ENCODE results near the gene DGAT2L6. TPM values are rescaled to one million over a fixed set of nuclear protein-coding genes. Genes with fewer than 3 reads are reported as not detected.

The DGAT2L6 gene
- total and polyA plus RNA-seq, 10 of the 15 experiments (the other 5 are each of a cell fraction or from before 2014, with no cell fraction given) = 0.08 to 0.58 (median 0.31) TPM; not detected in 3

DNA sequence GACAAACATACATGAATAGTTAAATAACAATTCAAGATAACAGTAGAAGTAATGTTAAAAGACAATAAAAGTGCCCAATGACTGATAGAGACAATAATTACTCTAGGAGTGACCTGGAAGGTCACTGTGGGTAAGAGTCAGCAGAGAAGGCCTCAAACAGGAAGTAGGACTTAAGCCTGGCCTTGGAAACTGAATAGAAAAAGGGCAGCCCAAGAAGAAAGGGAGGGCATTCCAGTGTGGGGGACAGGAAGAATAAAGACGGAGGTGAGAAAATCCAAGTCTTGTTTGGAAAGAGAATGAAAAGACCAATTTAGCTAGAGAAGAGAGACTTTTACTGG lies 76.7 kb downstream of the DGAT2L6 start (continued):
- TF ChIP-seq, protein P1, sequence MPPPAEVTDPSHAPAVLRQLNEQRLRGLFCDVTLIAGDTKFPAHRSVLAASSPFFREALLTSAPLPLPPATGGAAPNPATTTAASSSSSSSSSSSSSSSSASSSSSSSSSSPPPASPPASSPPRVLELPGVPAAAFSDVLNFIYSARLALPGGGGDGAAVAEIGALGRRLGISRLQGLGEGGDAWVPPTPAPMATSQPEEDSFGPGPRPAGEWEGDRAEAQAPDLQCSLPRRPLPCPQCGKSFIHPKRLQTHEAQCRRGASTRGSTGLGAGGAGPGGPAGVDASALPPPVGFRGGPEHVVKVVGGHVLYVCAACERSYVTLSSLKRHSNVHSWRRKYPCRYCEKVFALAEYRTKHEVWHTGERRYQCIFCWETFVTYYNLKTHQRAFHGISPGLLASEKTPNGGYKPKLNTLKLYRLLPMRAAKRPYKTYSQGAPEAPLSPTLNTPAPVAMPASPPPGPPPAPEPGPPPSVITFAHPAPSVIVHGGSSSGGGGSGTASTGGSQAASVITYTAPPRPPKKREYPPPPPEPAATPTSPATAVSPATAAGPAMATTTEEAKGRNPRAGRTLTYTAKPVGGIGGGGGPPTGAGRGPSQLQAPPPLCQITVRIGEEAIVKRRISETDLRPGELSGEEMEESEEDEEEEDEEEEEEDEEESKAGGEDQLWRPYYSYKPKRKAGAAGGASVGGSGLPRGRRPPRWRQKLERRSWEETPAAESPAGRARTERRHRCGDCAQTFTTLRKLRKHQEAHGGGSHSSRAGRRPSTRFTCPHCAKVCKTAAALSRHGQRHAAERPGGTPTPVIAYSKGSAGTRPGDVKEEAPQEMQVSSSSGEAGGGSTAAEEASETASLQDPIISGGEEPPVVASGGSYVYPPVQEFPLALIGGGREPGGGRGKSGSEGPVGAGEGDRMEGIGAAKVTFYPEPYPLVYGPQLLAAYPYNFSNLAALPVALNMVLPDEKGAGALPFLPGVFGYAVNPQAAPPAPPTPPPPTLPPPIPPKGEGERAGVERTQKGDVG (CRISPR knock-in tag; IDR thresholded peaks at IDR 0.05) = no peak
- TF ChIP-seq NR2F1 (conservative IDR thresholded peaks at IDR 0.05) = no peak

DNA sequence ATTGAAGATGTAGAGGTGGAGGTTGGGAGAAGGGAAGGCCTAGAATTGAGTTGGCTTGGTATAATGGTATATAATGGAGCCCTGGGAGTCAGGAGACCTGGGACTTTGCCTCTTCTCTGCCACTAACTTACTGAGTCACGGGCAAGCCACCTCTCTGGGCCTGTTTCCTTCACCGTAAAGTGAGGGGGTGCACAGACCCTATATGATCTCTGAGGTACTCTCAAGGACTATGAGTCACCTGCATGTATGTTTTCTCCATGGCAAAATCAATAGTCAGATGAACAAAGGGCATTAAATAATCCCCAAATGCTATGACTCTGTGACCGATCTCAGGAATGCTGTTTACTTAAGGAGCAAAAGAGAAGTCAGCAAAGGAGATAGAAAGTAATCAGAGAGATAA lies 77.6 kb downstream of the DGAT2L6 start:
- ATAC-seq = no peak
- intact Hi-C loops (cut with micrococcal nuclease; ENCODE audit: unreplicated experiment) = no loop called here
- RAD21 ChIA-PET (ENCODE audit: unreplicated experiment) = no interaction called here
- no peaks in the 10 kb centered on the region for H3K79me2 ChIP-seq (ENCODE audit: control insufficient read depth, insufficient read depth, low read length)
- no peaks in the 10 kb centered on the region for H3K36me3 ChIP-seq (ENCODE audit: control insufficient read depth in 2 of 2, insufficient read depth in 2 of 2, low read length in 1 of 2)
- no peak overlapping the region for H3K4me2 ChIP-seq (ENCODE audit: control insufficient read depth, insufficient read depth)
- WGBS (ENCODE audit: insufficient coverage, insufficient replicate concordance, low lambda C conversion rate, missing lambda C conversion rate) = 69% methylated on average over 3 of the region's 3 CpGs
- CTCF ChIA-PET = no interaction called here
- no peak overlapping the region for H3K27ac ChIP-seq (ENCODE audit: control insufficient read depth, insufficient read depth)
- H4K20me1 ChIP-seq (ENCODE audit: control insufficient read depth, insufficient read depth) = no peaks in the 10 kb centered on the region
- no peak overlapping the region for H3K4me3 ChIP-seq
- no peak for FAIRE-seq
- H3K4me1 ChIP-seq (ENCODE audit: control insufficient read depth, insufficient read depth, low read length) = no peaks in the 10 kb centered on the region
- H2AFZ ChIP-seq (ENCODE audit: control insufficient read depth, low read depth, low read length) = no peak overlapping the region
- in situ Hi-C loops (cut with MboI) = no loop called here
- POLR2A ChIA-PET = no interaction called here
- no TSS peak for BruUV-seq (replicated peaks)
- no peaks in the 10 kb centered on the region for H3K27me3 ChIP-seq (replicated peaks in 1 of 2; ENCODE audit: control insufficient read depth in 2 of 2, insufficient read depth in 2 of 2, low read length in 1 of 2)
- H3K9me3 ChIP-seq (replicated peaks; ENCODE audit: control insufficient read depth, insufficient read depth, low read length) = no peaks in the 10 kb centered on the region
- H3K9ac ChIP-seq (ENCODE audit: control insufficient read depth, insufficient read depth, low read length) = no peak overlapping the region
- DNase-seq (ENCODE audit: low read depth, low spot score) = no peak
- TF ChIP-seq RAD51 (IDR thresholded peaks at IDR 0.05) (no peak), TCF7 (IDR thresholded peaks at IDR 0.05; ENCODE audit: borderline replicate concordance) (no peak), FOS (IDR thresholded peaks at IDR 0.05; ENCODE audit: borderline replicate concordance, extremely low read depth, insufficient read length) (no peak), EP300 (IDR thresholded peaks at IDR 0.05; ENCODE audit: borderline replicate concordance in 1 of 2, control insufficient read depth in 1 of 2, low read depth in 2 of 2, low read length in 2 of 2) (no peak), ZNF217 (IDR thresholded peaks at IDR 0.05) (no peak), CBX5 (IDR thresholded peaks at IDR 0.05; ENCODE audit: low read depth) (no peak), SP1 (IDR thresholded peaks at IDR 0.05; ENCODE audit: low read depth, low read length) (no peak), POLR2A (IDR thresholded peaks at IDR 0.05; ENCODE audit: low read depth, low read length) (no peak)
- SMC1A ChIA-PET (ENCODE audit: uncharacterized antibody, unreplicated experiment) = no interaction called here

Small RNA genes within 50 kb of the gene (small RNA-seq; reads per million reads assigned to genes)
- 0.35 reads per million for gene RNA5SP507

Other genes with a start within 250 kb of the DGAT2L6 start
Only the 7 nearest of the 10 such genes appear.
- gene IGBP1, start 44.0 kb upstream of the DGAT2L6 start, total RNA-seq (2014; rRNA removed) = 52.4 and 58.4 TPM in 2 replicates
- gene IGBP1, start 44.0 kb upstream of the DGAT2L6 start, total RNA-seq (2014; rRNA removed; fragmentation: Illumina TruSeq; extraction: Trizol) = 59.1 and 62.0 TPM in 2 replicates
- gene IGBP1, start 44.0 kb upstream of the DGAT2L6 start, total RNA-seq (2021) = 54.9 and 55.2 TPM in 2 replicates
- gene IGBP1, start 44.0 kb upstream of the DGAT2L6 start, polyA plus RNA-seq (2011; rRNA removed) = 120 and 140 TPM in 2 replicates
- gene IGBP1, start 44.0 kb upstream of the DGAT2L6 start, polyA plus RNA-seq (2014; fragmentation: Illumina TruSeq; extraction: Trizol) = 76.5 and 100 TPM in 2 replicates
- gene IGBP1, start 44.0 kb upstream of the DGAT2L6 start, polyA plus RNA-seq (2014; fragmentation: Nextera tagmentation; extraction: Ambion mirVana) = 10 to 100 TPM; 75.8 to 99.3 TPM
- 49.6 and 55.3 TPM in 2 replicates for gene IGBP1, start 44.0 kb upstream of the DGAT2L6 start, polyA plus RNA-seq (2014; rRNA removed)
- gene IGBP1, start 44.0 kb upstream of the DGAT2L6 start, polyA plus RNA-seq (2016; fragmentation: Nextera tagmentation; extraction: Ambion mirVana) = 10 to 100 TPM; 29.7 to 31.9 TPM
- gene AWAT1, start 57.2 kb downstream of the DGAT2L6 start, total RNA-seq (2014; rRNA removed) = not detected in 2 replicates
- not detected in 2 replicates for gene AWAT1, start 57.2 kb downstream of the DGAT2L6 start, total RNA-seq (2014; rRNA removed; fragmentation: Illumina TruSeq; extraction: Trizol)
- gene AWAT1, start 57.2 kb downstream of the DGAT2L6 start, total RNA-seq (2021) = not detected in 2 replicates
- gene AWAT1, start 57.2 kb downstream of the DGAT2L6 start, polyA plus RNA-seq (2011; rRNA removed) = not detected in 2 replicates
- not detected in 2 replicates for gene AWAT1, start 57.2 kb downstream of the DGAT2L6 start, polyA plus RNA-seq (2014; fragmentation: Illumina TruSeq; extraction: Trizol)
- gene AWAT1, start 57.2 kb downstream of the DGAT2L6 start, polyA plus RNA-seq (2014; fragmentation: Nextera tagmentation; extraction: Ambion mirVana) = not detected
- gene AWAT1, start 57.2 kb downstream of the DGAT2L6 start, polyA plus RNA-seq (2014; rRNA removed) = not detected in 2 replicates
- gene AWAT1, start 57.2 kb downstream of the DGAT2L6 start, polyA plus RNA-seq (2016; fragmentation: Nextera tagmentation; extraction: Ambion mirVana) = not detected
- not detected in 2 replicates for gene P2RY4, start 82.7 kb downstream of the DGAT2L6 start, total RNA-seq (2014; rRNA removed)
- not detected in 2 replicates for gene P2RY4, start 82.7 kb downstream of the DGAT2L6 start, total RNA-seq (2014; rRNA removed; fragmentation: Illumina TruSeq; extraction: Trizol)
- gene P2RY4, start 82.7 kb downstream of the DGAT2L6 start, total RNA-seq (2021) = 0.13 TPM in 1 of 2 replicates, not detected in the other
- 0.07 TPM in 1 of 2 replicates, not detected in the other for gene P2RY4, start 82.7 kb downstream of the DGAT2L6 start, polyA plus RNA-seq (2011; rRNA removed)
- not detected in 2 replicates for gene P2RY4, start 82.7 kb downstream of the DGAT2L6 start, polyA plus RNA-seq (2014; fragmentation: Illumina TruSeq; extraction: Trizol)
- not detected for gene P2RY4, start 82.7 kb downstream of the DGAT2L6 start, polyA plus RNA-seq (2014; fragmentation: Nextera tagmentation; extraction: Ambion mirVana)
- 0.33 and 0.44 TPM in 2 replicates for gene P2RY4, start 82.7 kb downstream of the DGAT2L6 start, polyA plus RNA-seq (2014; rRNA removed)
- not detected for gene P2RY4, start 82.7 kb downstream of the DGAT2L6 start, polyA plus RNA-seq (2016; fragmentation: Nextera tagmentation; extraction: Ambion mirVana)
- gene ARR3, start 90.9 kb downstream of the DGAT2L6 start, total RNA-seq (2014; rRNA removed) = not detected in 2 replicates
- not detected in 2 replicates for gene ARR3, start 90.9 kb downstream of the DGAT2L6 start, total RNA-seq (2014; rRNA removed; fragmentation: Illumina TruSeq; extraction: Trizol)
- gene ARR3, start 90.9 kb downstream of the DGAT2L6 start, total RNA-seq (2021) = not detected in 2 replicates
- gene ARR3, start 90.9 kb downstream of the DGAT2L6 start, polyA plus RNA-seq (2011; rRNA removed) = not detected in 2 replicates
- not detected in 2 replicates for gene ARR3, start 90.9 kb downstream of the DGAT2L6 start, polyA plus RNA-seq (2014; fragmentation: Illumina TruSeq; extraction: Trizol)
- not detected for gene ARR3, start 90.9 kb downstream of the DGAT2L6 start, polyA plus RNA-seq (2014; fragmentation: Nextera tagmentation; extraction: Ambion mirVana)
- gene ARR3, start 90.9 kb downstream of the DGAT2L6 start, polyA plus RNA-seq (2014; rRNA removed) = not detected in 2 replicates
- not detected for gene ARR3, start 90.9 kb downstream of the DGAT2L6 start, polyA plus RNA-seq (2016; fragmentation: Nextera tagmentation; extraction: Ambion mirVana)
- gene RAB41, start 104.7 kb downstream of the DGAT2L6 start, total RNA-seq (2014; rRNA removed) = not detected in 2 replicates
- gene RAB41, start 104.7 kb downstream of the DGAT2L6 start, total RNA-seq (2014; rRNA removed; fragmentation: Illumina TruSeq; extraction: Trizol) = not detected in 2 replicates
- gene RAB41, start 104.7 kb downstream of the DGAT2L6 start, total RNA-seq (2021) = not detected in 2 replicates
- gene RAB41, start 104.7 kb downstream of the DGAT2L6 start, polyA plus RNA-seq (2011; rRNA removed) = not detected in 2 replicates
- not detected in 2 replicates for gene RAB41, start 104.7 kb downstream of the DGAT2L6 start, polyA plus RNA-seq (2014; fragmentation: Illumina TruSeq; extraction: Trizol)
- under 1 TPM in 1 of 2 experiments, not detected in 1; 0.05 TPM for gene RAB41, start 104.7 kb downstream of the DGAT2L6 start, polyA plus RNA-seq (2014; fragmentation: Nextera tagmentation; extraction: Ambion mirVana)
- gene RAB41, start 104.7 kb downstream of the DGAT2L6 start, polyA plus RNA-seq (2014; rRNA removed) = not detected in 2 replicates
- gene RAB41, start 104.7 kb downstream of the DGAT2L6 start, polyA plus RNA-seq (2016; fragmentation: Nextera tagmentation; extraction: Ambion mirVana) = under 1 TPM in 1 of 2 experiments, not detected in 1; 0.31 TPM
- gene PDZD11, start 112.4 kb downstream of the DGAT2L6 start, total RNA-seq (2014; rRNA removed) = 31.7 and 32.4 TPM in 2 replicates
- gene PDZD11, start 112.4 kb downstream of the DGAT2L6 start, total RNA-seq (2014; rRNA removed; fragmentation: Illumina TruSeq; extraction: Trizol) = 27.4 and 28.4 TPM in 2 replicates
- gene PDZD11, start 112.4 kb downstream of the DGAT2L6 start, total RNA-seq (2021) = 26.1 and 29.4 TPM in 2 replicates
- gene PDZD11, start 112.4 kb downstream of the DGAT2L6 start, polyA plus RNA-seq (2011; rRNA removed) = 57.6 and 73.4 TPM in 2 replicates
- gene PDZD11, start 112.4 kb downstream of the DGAT2L6 start, polyA plus RNA-seq (2014; fragmentation: Illumina TruSeq; extraction: Trizol) = 53.5 and 76.0 TPM in 2 replicates
- gene PDZD11, start 112.4 kb downstream of the DGAT2L6 start, polyA plus RNA-seq (2014; fragmentation: Nextera tagmentation; extraction: Ambion mirVana) = 100 to 1,000 TPM in 1 of 2 experiments, 10 to 100 TPM in 1; 76.0 to 123 TPM
- 39.7 and 47.1 TPM in 2 replicates for gene PDZD11, start 112.4 kb downstream of the DGAT2L6 start, polyA plus RNA-seq (2014; rRNA removed)
- 10 to 100 TPM; 56.5 to 59.1 TPM for gene PDZD11, start 112.4 kb downstream of the DGAT2L6 start, polyA plus RNA-seq (2016; fragmentation: Nextera tagmentation; extraction: Ambion mirVana)
- 16.2 and 16.8 TPM in 2 replicates for gene KIF4A, start 112.6 kb downstream of the DGAT2L6 start, total RNA-seq (2014; rRNA removed)
- 20.7 and 22.1 TPM in 2 replicates for gene KIF4A, start 112.6 kb downstream of the DGAT2L6 start, total RNA-seq (2014; rRNA removed; fragmentation: Illumina TruSeq; extraction: Trizol)
- 22.3 and 22.9 TPM in 2 replicates for gene KIF4A, start 112.6 kb downstream of the DGAT2L6 start, total RNA-seq (2021)
- 28.8 and 36.2 TPM in 2 replicates for gene KIF4A, start 112.6 kb downstream of the DGAT2L6 start, polyA plus RNA-seq (2011; rRNA removed)
- gene KIF4A, start 112.6 kb downstream of the DGAT2L6 start, polyA plus RNA-seq (2014; fragmentation: Illumina TruSeq; extraction: Trizol) = 23.0 and 24.0 TPM in 2 replicates
- gene KIF4A, start 112.6 kb downstream of the DGAT2L6 start, polyA plus RNA-seq (2014; fragmentation: Nextera tagmentation; extraction: Ambion mirVana) = 10 to 100 TPM; 10.8 to 11.5 TPM
- gene KIF4A, start 112.6 kb downstream of the DGAT2L6 start, polyA plus RNA-seq (2014; rRNA removed) = 14.7 and 15.4 TPM in 2 replicates
- gene KIF4A, start 112.6 kb downstream of the DGAT2L6 start, polyA plus RNA-seq (2016; fragmentation: Nextera tagmentation; extraction: Ambion mirVana) = 10 to 100 TPM; 25.0 to 26.4 TPM

All from GM12878 (cell line).